Breast epithelium (tissue), 4 donors: ENCODE data around the gene PMM2. TPM values are rescaled to one million over a fixed set of nuclear protein-coding genes. Genes with fewer than 3 reads are reported as not detected.

Experiments
- DNase-seq, 2 donors: peaks; one replicate each; pipeline ENCODE4 v3.0.0-alpha.2; 2019; ENCODE audit warnings: low spot score in 2 of 2
- H3K27ac ChIP-seq, 2 donors: fragments of 200-600 bp; sonication (generic) in 1 of 2; one replicate each; pipeline ENCODE4 v1.5.1; 2016 to 2019; ENCODE audit warnings: mild to moderate bottlenecking in 1 of 2
- H3K27me3 ChIP-seq, 2 donors: fragments of 200-600 bp; sonication (generic) in 1 of 2; one replicate each; pipeline versions ENCODE4 v1.5.1 to v1.6.0; 2017 to 2019; ENCODE audit warnings: control low read depth in 1 of 2, mild to moderate bottlenecking in 1 of 2
- H3K36me3 ChIP-seq: fragments of 200-600 bp; one replicate; pipeline ENCODE4 v1.5.1; 2019
- H3K4me1 ChIP-seq, 2 donors: fragments of 200-600 bp; sonication (generic); one replicate each; pipeline ENCODE4 v1.5.1; 2016 to 2019; ENCODE audit warnings: control low read depth in 1 of 2
- H3K4me3 ChIP-seq, 3 donors: fragments of 200-600 bp; sonication (generic); 1 replicate in 2 of 3; 2 replicates in 1 of 3; pipeline ENCODE4 v1.5.1; 2016 to 2019; ENCODE audit warnings: mild to moderate bottlenecking in 3 of 3, moderate library complexity in 2 of 3
- H3K9me3 ChIP-seq, 2 donors: fragments of 200-600 bp; sonication (generic) in 1 of 2; one replicate each; pipeline ENCODE4 v1.5.1; 2016 to 2019; ENCODE audit warnings: control low read depth in 1 of 2
- POLR2A ChIP-seq: fragments of 450-650 bp; IDR thresholded peaks from one replicate; pipeline ENCODE4 v1.6.1; 2016; ENCODE audit warnings: antibody characterized with exemption, mild to moderate bottlenecking, moderate library complexity
- POLR2AphosphoS5 ChIP-seq, 3 donors: sonication (generic); formaldehyde crosslinking; IDR thresholded peaks; one replicate each; pipeline ENCODE4 v1.6.1; 2017; ENCODE audit warnings: antibody characterized with exemption in 3 of 3
- intact Hi-C: fragments of 100-400 bp; cut with DNase I; formaldehyde crosslinking; loops from one replicate; pipeline ENCODE4 v1.15.1; 2023; ENCODE audit warnings: low total_unique reads
- total RNA-seq, 3 donors: library from RNA; depleted of rRNA; stranded (reverse); fragments of >200 nt; gene quantifications; one replicate each; pipeline ENCODE4 v1.1.0, GENCODE V29; 2016
- TF ChIP-seq, protein P1 (sequence below), 3 donors: fragments of 450-650 bp; IDR thresholded peaks; one replicate each; pipeline ENCODE4 v1.5.1; 2016 to 2017; ENCODE audit warnings: antibody characterized with exemption in 3 of 3, mild to moderate bottlenecking in 3 of 3, moderate library complexity in 3 of 3

PMM2 gene
- total RNA-seq, 3 donors from 2014 or later: 21.4 to 36.4 (median 33.8) TPM

DNA sequence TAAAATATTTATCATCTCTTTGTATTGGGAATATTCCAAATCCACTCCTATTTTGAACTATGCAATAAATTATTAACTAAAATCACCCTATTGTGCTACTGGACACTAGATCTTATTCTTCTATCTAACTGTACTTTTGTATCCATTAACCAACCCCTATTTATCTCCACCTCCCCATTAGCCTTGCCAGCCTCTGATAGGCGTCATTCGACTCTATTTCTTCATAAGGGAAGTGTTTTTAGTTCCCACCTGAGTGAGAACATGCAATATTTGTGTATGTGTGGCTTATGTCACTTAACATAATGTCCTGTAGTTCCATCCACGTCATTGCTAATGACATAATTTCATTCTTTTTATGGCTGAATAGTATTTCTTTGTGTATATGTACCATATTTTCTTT is 24.1 kb upstream of the PMM2 start:
- DNase-seq: no peak
- H3K9me3 ChIP-seq: no peaks in the 10 kb centered on the region
- no peak overlapping the region for H3K4me3 ChIP-seq
- TF ChIP-seq, protein P1, sequence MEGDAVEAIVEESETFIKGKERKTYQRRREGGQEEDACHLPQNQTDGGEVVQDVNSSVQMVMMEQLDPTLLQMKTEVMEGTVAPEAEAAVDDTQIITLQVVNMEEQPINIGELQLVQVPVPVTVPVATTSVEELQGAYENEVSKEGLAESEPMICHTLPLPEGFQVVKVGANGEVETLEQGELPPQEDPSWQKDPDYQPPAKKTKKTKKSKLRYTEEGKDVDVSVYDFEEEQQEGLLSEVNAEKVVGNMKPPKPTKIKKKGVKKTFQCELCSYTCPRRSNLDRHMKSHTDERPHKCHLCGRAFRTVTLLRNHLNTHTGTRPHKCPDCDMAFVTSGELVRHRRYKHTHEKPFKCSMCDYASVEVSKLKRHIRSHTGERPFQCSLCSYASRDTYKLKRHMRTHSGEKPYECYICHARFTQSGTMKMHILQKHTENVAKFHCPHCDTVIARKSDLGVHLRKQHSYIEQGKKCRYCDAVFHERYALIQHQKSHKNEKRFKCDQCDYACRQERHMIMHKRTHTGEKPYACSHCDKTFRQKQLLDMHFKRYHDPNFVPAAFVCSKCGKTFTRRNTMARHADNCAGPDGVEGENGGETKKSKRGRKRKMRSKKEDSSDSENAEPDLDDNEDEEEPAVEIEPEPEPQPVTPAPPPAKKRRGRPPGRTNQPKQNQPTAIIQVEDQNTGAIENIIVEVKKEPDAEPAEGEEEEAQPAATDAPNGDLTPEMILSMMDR (IDR thresholded peaks at IDR 0.05): no peak
- TF ChIP-seq POLR2AphosphoS5 (IDR thresholded peaks at IDR 0.05) (no peak), POLR2A (no peak)
- peaks cover 7% of the 10 kb centered on the region for H3K36me3 ChIP-seq
- H3K27ac ChIP-seq: no peak overlapping the region
- intact Hi-C loops: no loop called here
- H3K4me1 ChIP-seq: no peaks in the 10 kb centered on the region
- no peaks in the 10 kb centered on the region for H3K27me3 ChIP-seq

DNA sequence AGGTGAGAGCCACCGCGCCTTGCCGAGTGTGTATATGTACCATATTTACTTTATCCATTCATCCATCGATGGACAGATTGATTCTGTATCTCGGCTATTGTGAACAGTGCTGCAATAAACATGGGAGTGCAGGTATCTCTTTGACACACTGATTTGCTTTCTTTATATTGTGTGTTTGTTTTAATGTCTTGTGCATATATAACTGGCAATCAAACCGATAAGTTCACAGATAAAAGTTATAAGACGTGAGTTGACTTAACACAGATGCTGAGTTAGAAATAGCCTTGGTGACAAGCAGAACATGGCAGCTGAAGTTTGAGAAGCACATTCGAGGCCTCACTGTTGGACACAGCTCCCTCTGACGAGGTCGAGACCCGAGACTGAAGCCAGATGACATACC is 23.4 kb upstream of the PMM2 start:
- no peaks in the 10 kb centered on the region for H3K4me1 ChIP-seq
- H3K9me3 ChIP-seq: no peaks in the 10 kb centered on the region
- no peak for DNase-seq
- H3K27ac ChIP-seq: no peak overlapping the region
- no peaks in the 10 kb centered on the region for H3K36me3 ChIP-seq
- no peaks in the 10 kb centered on the region for H3K27me3 ChIP-seq
- H3K4me3 ChIP-seq: no peak overlapping the region
- intact Hi-C loops: no loop called here
- TF ChIP-seq, protein P1 (IDR thresholded peaks at IDR 0.05): no peak
- TF ChIP-seq POLR2AphosphoS5 (IDR thresholded peaks at IDR 0.05) (no peak), POLR2A (no peak)

DNA sequence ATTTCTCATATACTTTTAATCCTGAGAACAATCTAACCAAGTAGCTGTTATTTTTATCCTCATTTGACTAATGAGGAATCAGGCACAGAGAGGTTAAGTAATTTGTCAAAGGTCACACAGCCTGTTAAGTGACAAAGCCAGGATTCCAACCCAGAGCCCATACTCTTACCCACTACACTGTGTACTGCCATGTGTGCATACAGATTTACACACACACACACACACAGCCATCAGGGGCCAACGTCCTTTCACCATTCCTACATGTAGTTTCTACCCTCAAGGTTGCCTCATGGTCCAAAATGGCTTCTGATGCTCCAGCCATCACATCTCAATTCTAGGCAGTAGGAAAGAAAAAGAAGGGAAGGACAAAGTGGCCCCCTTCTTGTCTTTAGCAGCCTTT is 22.3 kb upstream of the PMM2 start:
- TF ChIP-seq, protein P1 (IDR thresholded peaks at IDR 0.05): no peak
- no peak for TF ChIP-seq POLR2AphosphoS5 (IDR thresholded peaks at IDR 0.05)
- TF ChIP-seq POLR2A: no peak
- Histone ChIP-seq H3K27me3 (no peaks in the 10 kb centered on the region), H3K4me3 (no peak overlapping the region), H3K27ac (no peak overlapping the region), H3K4me1 (no peaks in the 10 kb centered on the region), H3K9me3 (no peaks in the 10 kb centered on the region), H3K36me3 (no peaks in the 10 kb centered on the region)
- intact Hi-C loops: no loop called here
- DNase-seq: no peak

DNA sequence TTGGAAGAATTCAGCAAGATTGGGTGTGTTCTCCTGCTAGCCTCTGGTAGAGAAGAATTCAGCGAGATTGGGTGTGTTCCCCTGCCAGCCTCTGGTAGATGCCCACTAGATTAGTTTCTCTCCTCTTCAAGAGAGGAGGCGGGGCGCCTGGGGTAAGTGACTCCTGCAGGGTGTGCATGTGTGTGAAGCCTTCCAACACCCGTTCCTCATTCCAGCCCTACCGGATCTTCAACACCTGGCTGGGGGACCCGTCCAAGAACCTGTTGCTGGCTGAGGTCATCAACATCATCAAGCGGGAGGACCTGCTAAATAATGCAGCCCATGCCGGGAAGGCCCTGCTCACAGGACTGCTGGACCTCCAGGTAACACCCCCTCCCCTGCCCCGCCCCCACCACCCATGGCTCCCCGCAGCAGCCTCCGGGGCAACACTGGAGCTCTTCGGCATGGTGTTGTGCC is 21.5 kb upstream of the PMM2 start:
- intact Hi-C loops: no loop called here
- H3K27me3 ChIP-seq: no peaks in the 10 kb centered on the region
- H3K9me3 ChIP-seq: no peaks in the 10 kb centered on the region
- H3K4me3 ChIP-seq: no peak overlapping the region
- no peak overlapping the region for H3K27ac ChIP-seq
- H3K4me1 ChIP-seq: no peaks in the 10 kb centered on the region
- DNase-seq: peak in 1 of 2 donors; percentile 32
- no peaks in the 10 kb centered on the region for H3K36me3 ChIP-seq
- TF ChIP-seq POLR2AphosphoS5 (IDR thresholded peaks at IDR 0.05): no peak
- TF ChIP-seq, protein P1 (IDR thresholded peaks at IDR 0.05): no peak
- TF ChIP-seq POLR2A: no peak

DNA sequence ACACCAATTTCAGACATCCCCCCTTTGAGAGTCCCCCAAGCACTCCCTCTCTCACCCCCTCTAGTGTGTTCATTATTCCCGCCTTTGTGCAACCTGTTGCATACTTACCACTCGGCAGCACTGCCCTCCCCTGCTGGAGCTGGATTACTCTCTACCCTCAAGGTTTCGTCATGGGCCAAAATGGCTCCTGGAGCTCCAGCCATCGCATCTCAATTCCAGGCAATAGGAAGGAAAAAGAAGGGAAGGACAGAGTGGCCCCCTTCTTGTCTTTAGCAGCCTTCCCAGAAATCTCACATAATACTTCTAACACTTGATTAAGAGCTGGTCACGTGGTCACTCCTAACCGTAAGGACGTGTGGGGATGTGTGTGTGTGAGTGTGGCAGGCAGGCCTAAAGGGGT is 20.4 kb upstream of the PMM2 start:
- no peak for DNase-seq
- no peaks in the 10 kb centered on the region for H3K36me3 ChIP-seq
- no peaks in the 10 kb centered on the region for H3K27me3 ChIP-seq
- intact Hi-C loops: no loop called here
- no peak overlapping the region for H3K4me3 ChIP-seq
- TF ChIP-seq POLR2AphosphoS5 (IDR thresholded peaks at IDR 0.05) (no peak), POLR2A (no peak)
- TF ChIP-seq, protein P1 (IDR thresholded peaks at IDR 0.05): no peak
- no peaks in the 10 kb centered on the region for H3K4me1 ChIP-seq
- H3K27ac ChIP-seq: no peak overlapping the region
- no peaks in the 10 kb centered on the region for H3K9me3 ChIP-seq
